ENCODE results near the gene WFDC12.

WFDC12 gene

DNA sequence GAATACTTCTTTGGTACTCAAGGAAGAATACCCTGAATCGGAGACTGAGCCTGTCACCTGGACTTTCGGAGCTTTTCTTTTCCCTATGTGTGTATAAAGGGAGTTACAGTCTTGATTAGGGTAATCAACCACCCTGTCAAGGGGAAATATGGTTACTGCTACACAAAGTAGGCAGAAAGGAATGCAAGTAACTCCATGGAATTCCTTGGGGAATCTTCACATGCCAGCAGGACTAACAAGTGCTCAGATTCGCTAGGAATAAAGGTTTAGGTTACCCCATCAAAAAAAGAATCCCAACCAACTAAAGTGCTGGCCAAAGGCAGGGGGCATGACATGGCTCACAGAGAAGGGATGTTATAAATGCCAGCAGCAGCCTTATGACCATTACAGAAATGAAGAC is 33.8 kb downstream of the WFDC12 start:
- H3K27ac ChIP-seq = no peak overlapping the region
- TF ChIP-seq, protein P1, sequence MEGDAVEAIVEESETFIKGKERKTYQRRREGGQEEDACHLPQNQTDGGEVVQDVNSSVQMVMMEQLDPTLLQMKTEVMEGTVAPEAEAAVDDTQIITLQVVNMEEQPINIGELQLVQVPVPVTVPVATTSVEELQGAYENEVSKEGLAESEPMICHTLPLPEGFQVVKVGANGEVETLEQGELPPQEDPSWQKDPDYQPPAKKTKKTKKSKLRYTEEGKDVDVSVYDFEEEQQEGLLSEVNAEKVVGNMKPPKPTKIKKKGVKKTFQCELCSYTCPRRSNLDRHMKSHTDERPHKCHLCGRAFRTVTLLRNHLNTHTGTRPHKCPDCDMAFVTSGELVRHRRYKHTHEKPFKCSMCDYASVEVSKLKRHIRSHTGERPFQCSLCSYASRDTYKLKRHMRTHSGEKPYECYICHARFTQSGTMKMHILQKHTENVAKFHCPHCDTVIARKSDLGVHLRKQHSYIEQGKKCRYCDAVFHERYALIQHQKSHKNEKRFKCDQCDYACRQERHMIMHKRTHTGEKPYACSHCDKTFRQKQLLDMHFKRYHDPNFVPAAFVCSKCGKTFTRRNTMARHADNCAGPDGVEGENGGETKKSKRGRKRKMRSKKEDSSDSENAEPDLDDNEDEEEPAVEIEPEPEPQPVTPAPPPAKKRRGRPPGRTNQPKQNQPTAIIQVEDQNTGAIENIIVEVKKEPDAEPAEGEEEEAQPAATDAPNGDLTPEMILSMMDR (IDR thresholded peaks at IDR 0.05) = no peak
- no peak for TF ChIP-seq ZFX (IDR thresholded peaks at IDR 0.05; ENCODE audit: borderline replicate concordance)

DNA sequence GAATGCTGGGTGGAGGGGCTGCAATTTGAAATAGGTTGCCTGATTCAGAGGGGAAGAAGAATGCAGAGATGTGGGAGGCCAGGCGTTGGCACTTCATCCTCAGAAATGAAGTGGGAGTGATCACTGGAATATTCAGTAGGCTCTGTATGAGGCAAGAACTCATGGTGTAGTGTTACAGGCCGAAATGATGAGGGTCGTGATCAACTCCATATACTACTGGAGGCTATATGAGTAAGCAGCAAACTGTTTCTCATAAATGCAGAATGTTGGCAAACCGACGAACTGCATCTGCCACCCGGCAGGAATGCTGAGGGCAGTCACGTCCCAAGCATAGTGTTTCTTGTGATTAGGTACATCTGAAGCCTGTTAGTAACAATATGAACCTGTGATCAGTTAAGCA is 36.0 kb downstream of the WFDC12 start:
- H3K27ac ChIP-seq = no peak overlapping the region
- TF ChIP-seq ZFX (IDR thresholded peaks at IDR 0.05; ENCODE audit: borderline replicate concordance) = no peak
- TF ChIP-seq, protein P1 (IDR thresholded peaks at IDR 0.05) = no peak

DNA sequence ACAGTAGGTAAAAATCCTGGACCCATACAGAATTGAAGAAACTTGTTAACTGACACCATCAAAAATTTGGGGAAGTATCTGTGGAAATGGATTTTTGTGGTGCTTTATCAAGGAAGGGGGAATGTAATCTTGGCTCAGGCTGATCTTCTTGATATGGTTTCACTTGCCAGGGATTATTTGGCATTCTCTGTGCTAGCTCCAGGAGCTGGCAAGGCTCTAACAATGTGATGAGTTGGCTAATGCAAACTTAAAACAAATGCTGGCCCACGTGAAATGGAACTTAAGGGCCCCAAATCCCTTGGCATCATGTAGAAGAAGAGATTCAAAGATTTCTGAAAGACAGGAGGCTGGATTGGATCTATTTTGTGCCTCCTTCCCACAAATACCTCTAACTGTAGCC is 36.5 kb downstream of the WFDC12 start:
- no peak overlapping the region for H3K27ac ChIP-seq
- TF ChIP-seq, protein P1 (IDR thresholded peaks at IDR 0.05) = no peak

DNA sequence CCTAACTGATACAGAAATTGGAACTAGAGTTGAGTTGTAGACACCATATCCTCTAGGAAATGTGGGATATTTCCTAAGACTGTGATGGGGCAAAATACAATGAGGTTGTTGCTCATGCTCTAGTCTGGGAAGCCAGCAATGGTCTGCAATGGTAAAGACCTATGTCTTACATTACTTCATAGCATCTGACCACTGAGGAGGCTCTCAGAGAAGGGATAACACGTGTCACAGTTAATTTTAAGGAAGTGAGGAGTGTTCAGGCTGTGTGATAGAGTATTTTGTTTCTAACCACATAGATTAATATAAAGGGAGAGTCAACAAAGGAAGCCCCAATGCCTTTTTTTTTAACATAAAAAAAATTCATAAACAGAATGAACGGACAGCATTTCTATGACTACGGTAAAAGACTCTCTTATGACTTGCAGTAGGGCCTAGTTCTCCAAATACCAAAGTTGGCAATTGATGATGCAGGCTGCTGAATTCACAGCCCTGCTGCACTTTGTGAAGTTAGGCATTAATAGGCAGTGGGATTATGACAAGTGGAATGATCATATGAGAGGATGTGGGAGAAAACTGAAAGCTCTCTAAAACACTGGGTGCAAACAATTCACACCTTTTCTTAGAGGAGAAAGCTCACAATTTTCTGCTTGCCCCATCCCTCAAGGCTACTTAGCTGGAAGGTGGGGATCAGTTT is 37.0 kb downstream of the WFDC12 start:
- TF ChIP-seq, protein P1 (IDR thresholded peaks at IDR 0.05) = no peak
- no peak for TF ChIP-seq ZFX (IDR thresholded peaks at IDR 0.05; ENCODE audit: borderline replicate concordance)
- no peak overlapping the region for H3K27ac ChIP-seq

DNA sequence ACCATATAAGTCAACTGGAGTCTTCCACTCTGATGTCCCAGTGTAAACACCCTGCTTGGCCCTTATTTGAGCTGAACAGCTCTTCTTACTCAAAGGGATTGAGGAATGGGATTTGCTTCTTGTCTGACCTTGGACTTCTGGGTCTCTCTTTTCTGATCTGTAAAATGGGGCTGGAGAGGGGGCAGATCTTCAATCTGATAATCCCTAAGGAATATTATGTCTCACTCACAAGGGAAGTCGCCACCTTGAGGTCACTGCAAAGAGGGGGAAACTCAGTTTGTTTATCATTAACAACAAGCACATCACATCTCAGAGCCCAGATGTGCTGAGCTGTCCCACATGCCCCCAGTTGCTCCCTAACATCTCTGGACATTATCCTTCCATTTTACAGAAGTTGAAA is 38.4 kb downstream of the WFDC12 start:
- no peak overlapping the region for H3K27ac ChIP-seq
- TF ChIP-seq, protein P1 (IDR thresholded peaks at IDR 0.05) = no peak
- no peak for TF ChIP-seq ZFX (IDR thresholded peaks at IDR 0.05; ENCODE audit: borderline replicate concordance)

DNA sequence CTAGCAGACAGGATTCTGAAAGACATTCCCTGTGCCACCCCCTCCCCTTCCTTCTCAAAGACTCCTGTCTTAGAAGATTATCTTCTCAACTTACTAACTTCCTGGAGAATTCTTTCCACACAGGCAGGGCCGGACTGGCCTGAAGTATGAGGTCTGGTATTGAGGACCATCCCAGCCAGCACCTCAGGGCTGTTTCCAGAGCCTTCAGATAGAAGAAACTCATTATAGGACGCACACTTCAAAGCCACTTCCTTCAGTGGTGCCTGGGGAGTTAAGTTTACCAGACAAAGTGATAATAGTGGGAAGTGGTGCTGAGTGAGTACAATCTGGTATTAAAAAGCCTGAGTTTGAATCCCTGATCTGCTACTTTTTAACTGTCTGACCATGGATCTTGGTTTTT is 39.0 kb downstream of the WFDC12 start:
- TF ChIP-seq ZFX (IDR thresholded peaks at IDR 0.05; ENCODE audit: borderline replicate concordance) = no peak
- TF ChIP-seq, protein P1 (IDR thresholded peaks at IDR 0.05) = no peak
- no peak overlapping the region for H3K27ac ChIP-seq

DNA sequence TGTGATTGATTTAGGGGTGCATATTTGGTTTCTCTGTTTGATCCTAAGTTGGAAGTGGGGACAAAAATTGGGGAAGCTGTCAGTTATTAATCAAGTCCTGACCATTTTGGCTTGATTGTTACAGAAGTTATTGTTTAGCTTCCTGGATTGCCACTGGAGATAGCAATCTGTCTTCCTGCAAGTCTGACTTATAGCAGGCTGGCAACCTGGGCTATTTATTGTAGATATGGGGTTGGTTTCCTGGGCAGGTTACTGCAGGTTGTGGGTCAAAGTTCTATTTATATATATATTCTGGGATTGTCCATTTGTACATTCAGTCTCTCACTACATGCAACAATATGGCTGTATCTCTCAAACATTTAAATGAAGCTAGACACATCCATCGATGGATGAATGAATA is 41.1 kb downstream of the WFDC12 start:
- no peak overlapping the region for H3K27ac ChIP-seq
- TF ChIP-seq ZFX (IDR thresholded peaks at IDR 0.05; ENCODE audit: borderline replicate concordance) = no peak
- TF ChIP-seq, protein P1 (IDR thresholded peaks at IDR 0.05) = no peak

All from 22Rv1 (cell line).